ENCODE measurements around the gene AP3B1.

DNA sequence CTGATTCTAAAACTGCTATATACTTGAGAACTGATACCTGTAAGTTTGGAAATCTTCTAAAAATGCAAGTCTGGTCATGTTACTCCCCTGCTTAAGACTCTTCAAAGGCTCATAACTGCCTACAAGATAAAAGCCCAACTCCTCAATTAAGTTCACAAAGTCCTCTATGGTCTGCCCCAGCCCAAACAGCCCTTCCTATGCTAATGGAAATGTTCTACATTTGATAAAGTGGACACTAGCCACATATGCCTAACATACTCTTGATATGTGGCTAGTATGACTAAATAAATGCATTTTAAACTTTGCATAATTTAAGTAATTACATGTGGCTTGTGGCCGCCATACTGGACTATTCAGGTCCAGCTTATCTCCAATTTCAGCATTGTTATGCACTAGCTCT lies 204.5 kb downstream of the AP3B1 start:
- TF ChIP-seq, protein P1, sequence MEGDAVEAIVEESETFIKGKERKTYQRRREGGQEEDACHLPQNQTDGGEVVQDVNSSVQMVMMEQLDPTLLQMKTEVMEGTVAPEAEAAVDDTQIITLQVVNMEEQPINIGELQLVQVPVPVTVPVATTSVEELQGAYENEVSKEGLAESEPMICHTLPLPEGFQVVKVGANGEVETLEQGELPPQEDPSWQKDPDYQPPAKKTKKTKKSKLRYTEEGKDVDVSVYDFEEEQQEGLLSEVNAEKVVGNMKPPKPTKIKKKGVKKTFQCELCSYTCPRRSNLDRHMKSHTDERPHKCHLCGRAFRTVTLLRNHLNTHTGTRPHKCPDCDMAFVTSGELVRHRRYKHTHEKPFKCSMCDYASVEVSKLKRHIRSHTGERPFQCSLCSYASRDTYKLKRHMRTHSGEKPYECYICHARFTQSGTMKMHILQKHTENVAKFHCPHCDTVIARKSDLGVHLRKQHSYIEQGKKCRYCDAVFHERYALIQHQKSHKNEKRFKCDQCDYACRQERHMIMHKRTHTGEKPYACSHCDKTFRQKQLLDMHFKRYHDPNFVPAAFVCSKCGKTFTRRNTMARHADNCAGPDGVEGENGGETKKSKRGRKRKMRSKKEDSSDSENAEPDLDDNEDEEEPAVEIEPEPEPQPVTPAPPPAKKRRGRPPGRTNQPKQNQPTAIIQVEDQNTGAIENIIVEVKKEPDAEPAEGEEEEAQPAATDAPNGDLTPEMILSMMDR (IDR thresholded peaks at IDR 0.05): no peak
- TF ChIP-seq EZH2 (IDR thresholded peaks at IDR 0.05) (no peak), EZH2phosphoT487 (IDR thresholded peaks at IDR 0.05) (no peak)
